ENCODE measurements around the gene ABHD14A.

The ABHD14A gene

DNA sequence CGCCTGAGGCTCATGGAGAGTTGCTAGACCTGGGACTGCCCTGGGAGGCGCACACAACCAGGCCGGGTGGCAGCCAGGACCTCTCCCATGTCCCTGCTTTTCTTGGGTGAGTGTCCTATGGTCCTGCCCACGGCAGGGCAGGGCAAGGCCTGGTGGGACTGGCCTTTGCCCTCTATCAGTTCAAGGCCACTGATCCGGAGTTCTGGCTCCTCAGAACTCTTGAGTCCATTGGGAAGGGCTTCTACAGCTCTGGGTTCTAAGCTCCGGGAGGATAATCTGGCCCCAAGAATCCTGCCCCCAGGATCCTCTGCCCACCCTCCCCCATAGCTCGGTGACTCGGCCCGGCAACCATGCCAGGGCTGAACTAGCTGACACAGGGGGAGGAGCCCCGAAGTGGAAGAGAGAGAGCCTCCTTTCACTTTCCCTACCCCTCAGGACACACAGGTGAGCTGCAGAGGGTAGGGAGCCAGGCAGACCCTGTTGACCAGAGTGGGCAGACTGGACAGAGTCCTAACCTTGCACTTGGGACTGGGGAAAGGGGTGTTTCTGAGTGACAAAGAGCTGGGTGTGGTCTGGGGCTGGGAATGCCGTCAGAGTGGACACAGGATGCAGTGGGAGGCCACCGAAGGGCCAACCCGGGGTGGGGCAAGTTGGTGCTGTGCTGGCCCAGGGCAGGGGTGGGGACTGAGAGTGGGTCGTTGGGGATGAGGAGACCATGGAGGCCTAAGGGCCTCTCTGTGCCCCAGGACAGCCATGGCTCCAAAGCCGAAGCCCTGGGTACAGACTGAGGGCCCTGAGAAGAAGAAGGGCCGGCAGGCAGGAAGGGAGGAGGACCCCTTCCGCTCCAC lies 32.0 kb upstream of the ABHD14A start:
- DNase-seq (ENCODE audit: low read depth), result peak; percentile 43
- peak overlapping the region; percentile 45 for H3K4me3 ChIP-seq (ENCODE audit: low read length)
- TF ChIP-seq, protein P1, sequence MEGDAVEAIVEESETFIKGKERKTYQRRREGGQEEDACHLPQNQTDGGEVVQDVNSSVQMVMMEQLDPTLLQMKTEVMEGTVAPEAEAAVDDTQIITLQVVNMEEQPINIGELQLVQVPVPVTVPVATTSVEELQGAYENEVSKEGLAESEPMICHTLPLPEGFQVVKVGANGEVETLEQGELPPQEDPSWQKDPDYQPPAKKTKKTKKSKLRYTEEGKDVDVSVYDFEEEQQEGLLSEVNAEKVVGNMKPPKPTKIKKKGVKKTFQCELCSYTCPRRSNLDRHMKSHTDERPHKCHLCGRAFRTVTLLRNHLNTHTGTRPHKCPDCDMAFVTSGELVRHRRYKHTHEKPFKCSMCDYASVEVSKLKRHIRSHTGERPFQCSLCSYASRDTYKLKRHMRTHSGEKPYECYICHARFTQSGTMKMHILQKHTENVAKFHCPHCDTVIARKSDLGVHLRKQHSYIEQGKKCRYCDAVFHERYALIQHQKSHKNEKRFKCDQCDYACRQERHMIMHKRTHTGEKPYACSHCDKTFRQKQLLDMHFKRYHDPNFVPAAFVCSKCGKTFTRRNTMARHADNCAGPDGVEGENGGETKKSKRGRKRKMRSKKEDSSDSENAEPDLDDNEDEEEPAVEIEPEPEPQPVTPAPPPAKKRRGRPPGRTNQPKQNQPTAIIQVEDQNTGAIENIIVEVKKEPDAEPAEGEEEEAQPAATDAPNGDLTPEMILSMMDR (IDR thresholded peaks at IDR 0.05; ENCODE audit: insufficient read depth, low read depth, low read length, missing control alignments), result no peak

DNA sequence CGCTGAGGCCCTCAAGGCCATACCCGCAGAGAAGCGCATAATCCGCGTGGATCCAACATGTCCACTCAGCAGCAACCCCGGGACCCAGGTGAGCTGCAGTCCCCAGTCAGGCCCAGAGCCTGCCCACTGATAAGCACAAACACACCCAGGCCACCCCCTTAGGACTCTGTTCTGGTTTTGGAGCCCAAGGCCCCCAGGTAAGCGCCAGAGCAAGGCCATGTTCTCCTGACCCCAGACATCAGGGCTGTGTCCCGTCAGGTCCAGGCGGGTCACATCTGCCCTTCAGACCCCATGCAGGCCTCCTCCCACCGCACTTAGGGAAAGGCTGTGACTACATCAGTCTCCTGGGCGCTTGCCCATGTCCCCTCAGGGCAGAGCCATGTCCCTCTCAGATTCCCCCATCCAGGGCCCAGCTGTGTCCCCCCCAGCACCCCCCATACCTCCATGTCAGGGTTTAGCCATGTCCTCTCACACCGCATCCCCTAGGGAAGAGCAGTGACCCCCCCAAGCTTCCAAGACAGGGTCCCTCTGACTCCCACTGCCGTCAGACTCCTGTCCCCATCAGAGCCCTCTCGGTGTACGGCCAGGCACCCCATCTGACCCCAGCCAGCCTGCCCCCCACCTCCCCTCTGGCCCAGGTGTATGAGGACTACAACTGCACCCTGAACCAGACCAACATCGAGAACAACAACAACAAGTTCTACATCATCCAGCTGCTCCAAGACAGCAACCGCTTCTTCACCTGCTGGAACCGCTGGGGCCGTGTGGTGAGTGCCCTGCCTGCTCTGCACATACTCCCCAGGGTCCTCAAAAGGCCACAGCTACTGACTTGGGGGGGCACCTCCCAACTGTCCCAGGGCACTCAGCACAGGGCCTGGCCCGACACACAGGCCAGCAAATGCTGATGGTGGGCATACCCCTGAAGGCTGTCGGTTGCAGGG lies 31.1 kb upstream of the ABHD14A start:
- H3K4me3 ChIP-seq (ENCODE audit: low read length), result no peak overlapping the region
- TF ChIP-seq, protein P1 (IDR thresholded peaks at IDR 0.05; ENCODE audit: insufficient read depth, low read depth, low read length, missing control alignments), result no peak

DNA sequence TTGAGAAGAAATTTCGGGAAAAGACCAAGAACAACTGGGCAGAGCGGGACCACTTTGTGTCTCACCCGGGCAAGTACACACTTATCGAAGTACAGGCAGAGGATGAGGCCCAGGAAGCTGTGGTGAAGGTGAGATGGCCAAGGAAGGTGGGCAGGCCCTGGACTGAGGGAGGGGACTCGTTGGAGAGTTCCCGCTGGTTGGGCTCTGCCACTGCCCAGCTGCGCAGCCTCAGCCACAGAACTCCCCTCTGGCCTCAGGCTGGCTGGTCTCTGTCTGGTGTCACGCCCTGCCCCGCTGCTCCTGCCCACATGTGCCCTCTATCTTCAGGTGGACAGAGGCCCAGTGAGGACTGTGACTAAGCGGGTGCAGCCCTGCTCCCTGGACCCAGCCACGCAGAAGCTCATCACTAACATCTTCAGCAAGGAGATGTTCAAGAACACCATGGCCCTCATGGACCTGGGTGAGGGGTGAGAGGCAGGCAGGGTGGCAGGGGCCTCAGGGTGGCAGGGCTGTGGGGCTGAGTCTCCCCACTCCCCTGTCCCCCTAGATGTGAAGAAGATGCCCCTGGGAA lies 30.3 kb upstream of the ABHD14A start:
- H3K4me3 ChIP-seq (ENCODE audit: low read length), result no peak overlapping the region
- TF ChIP-seq, protein P1 (IDR thresholded peaks at IDR 0.05; ENCODE audit: insufficient read depth, low read depth, low read length, missing control alignments), result no peak
- DNase-seq (ENCODE audit: low read depth), result no peak

More for the DNA sequence above, 31.1 kb upstream of the ABHD14A start:
- no peak for DNase-seq (ENCODE audit: low read depth)

DNA sequence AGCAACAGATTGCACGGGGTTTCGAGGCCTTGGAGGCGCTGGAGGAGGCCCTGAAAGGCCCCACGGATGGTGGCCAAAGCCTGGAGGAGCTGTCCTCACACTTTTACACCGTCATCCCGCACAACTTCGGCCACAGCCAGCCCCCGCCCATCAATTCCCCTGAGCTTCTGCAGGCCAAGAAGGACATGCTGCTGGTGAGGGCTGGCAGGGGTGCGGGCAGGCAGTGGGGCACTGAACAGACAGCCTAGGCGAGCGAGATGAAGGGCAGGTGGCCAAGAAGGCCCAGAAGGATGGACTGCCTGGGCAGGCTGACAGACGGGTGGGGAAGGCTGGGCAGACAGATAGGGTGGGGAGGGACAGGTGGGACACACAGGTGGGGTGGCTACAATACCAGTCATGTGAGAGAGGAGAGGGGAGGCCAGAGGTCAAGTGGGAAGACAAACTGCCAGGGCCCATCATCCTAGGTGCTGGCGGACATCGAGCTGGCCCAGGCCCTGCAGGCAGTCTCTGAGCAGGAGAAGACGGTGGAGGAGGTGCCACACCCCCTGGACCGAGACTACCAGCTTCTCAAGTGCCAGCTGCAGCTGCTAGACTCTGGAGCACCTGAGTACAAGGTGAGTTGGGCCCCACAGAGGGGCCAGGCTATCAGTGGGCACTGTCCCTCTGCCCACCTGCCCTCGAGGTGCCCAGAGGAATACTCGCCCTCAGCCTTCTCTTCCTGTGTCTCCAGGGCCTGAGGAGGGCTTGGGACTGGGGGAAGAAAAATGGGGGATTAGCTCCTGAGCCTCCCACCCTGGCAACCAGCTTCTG lies 29.6 kb upstream of the ABHD14A start:
- DNase-seq (ENCODE audit: low read depth), result no peak
- H3K4me3 ChIP-seq (ENCODE audit: low read length), result no peak overlapping the region
- TF ChIP-seq, protein P1 (IDR thresholded peaks at IDR 0.05; ENCODE audit: insufficient read depth, low read depth, low read length, missing control alignments), result no peak

DNA sequence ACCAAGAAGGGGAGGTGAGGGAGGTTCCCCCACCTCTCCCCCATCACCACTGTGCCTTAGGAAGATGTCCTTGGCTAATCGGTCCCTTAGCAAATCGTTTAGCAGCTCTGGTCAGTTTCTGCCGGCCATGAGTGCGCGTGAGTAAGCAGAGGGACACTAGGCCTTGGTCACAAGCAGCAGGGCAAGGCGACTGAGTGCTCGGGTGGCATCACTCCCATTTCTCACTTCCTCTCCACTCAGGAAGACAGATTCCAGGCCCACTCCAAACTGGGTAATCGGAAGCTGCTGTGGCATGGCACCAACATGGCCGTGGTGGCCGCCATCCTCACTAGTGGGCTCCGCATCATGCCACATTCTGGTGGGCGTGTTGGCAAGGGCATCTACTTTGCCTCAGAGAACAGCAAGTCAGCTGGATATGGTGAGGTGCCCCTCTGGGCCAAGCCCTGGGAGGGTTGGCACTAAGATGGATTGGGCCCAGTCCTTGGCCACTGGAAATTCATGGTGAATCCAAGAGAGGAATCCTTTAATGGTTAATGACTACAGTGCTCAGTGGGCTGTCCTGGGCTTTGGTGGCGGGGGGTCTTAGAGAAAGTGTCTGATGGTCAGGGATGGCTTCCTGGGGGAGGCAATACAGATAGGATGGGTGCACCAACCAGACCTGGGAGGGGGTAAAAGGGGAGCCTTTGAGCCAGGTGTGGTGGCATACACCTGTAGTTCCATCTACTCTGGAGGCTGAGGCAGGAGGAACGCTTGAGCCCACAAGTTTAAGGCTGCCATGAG lies 28.7 kb upstream of the ABHD14A start:
- no peak for DNase-seq (ENCODE audit: low read depth)
- H3K4me3 ChIP-seq (ENCODE audit: low read length), result no peak overlapping the region
- TF ChIP-seq, protein P1 (IDR thresholded peaks at IDR 0.05; ENCODE audit: insufficient read depth, low read depth, low read length, missing control alignments), result no peak

Data from epithelial cell of esophagus (primary cell).